ENCODE results near the gene MGAT3.

The MGAT3 gene

DNA sequence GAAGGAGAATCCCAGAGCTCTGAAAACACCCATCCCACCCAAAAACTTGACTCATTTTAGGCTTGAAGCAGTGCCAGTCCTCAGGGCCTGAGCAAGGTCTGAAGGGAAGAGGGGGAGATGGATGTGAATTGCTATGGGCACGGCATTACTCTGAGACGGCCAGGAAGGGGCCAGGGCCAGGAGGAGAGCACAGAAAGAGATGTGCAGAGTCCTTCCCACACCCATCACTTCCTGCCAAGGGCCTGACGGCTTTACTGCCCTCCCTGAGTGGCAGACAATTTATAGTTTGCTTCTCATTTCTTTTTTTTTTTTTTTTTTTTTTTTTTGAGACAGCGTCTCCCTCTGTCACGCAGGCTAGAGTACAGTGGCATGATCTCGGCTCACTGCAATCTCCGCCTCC, 34.7 kb upstream of the MGAT3 start:
- peaks cover 7% of the 10 kb centered on the region for H3K79me2 ChIP-seq (ENCODE audit: low read length)
- no peak for TF ChIP-seq EZH2phosphoT487 (IDR thresholded peaks at IDR 0.05; ENCODE audit: low read length)
- TF ChIP-seq, protein P1, sequence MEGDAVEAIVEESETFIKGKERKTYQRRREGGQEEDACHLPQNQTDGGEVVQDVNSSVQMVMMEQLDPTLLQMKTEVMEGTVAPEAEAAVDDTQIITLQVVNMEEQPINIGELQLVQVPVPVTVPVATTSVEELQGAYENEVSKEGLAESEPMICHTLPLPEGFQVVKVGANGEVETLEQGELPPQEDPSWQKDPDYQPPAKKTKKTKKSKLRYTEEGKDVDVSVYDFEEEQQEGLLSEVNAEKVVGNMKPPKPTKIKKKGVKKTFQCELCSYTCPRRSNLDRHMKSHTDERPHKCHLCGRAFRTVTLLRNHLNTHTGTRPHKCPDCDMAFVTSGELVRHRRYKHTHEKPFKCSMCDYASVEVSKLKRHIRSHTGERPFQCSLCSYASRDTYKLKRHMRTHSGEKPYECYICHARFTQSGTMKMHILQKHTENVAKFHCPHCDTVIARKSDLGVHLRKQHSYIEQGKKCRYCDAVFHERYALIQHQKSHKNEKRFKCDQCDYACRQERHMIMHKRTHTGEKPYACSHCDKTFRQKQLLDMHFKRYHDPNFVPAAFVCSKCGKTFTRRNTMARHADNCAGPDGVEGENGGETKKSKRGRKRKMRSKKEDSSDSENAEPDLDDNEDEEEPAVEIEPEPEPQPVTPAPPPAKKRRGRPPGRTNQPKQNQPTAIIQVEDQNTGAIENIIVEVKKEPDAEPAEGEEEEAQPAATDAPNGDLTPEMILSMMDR (IDR thresholded peaks at IDR 0.05; ENCODE audit: low read length) = no peak
- TF ChIP-seq EZH2 (optimal IDR thresholded peaks at IDR 0.05; ENCODE audit: low read depth, low read length) = no peak
- H2AFZ ChIP-seq (ENCODE audit: low read length) = no peak overlapping the region
- no peaks in the 10 kb centered on the region for H3K9me3 ChIP-seq (replicated peaks; ENCODE audit: insufficient read depth, low read length)
- H3K4me2 ChIP-seq (ENCODE audit: low read depth, low read length) = no peak overlapping the region
- peaks cover 15% of the 10 kb centered on the region; the same call in 1 of the 2 replicates for H3K36me3 ChIP-seq (replicated peaks; ENCODE audit: insufficient read depth, low read length)
- H3K27ac ChIP-seq (ENCODE audit: low read length) = no peak overlapping the region
- H3K4me1 ChIP-seq (ENCODE audit: low read length) = peaks cover 19% of the 10 kb centered on the region
- H3K4me3 ChIP-seq (ENCODE audit: low read length) = no peak overlapping the region
- no peak for DNase-seq
- H3K9me2 ChIP-seq (replicated peaks; ENCODE audit: insufficient read depth, low read length) = no peaks in the 10 kb centered on the region
- 0 out of 2 replicates have a peak, but pooled peaks cover 5% of the 10 kb centered on the region for H3F3A ChIP-seq (ENCODE audit: insufficient read depth, low read length)
- no peak overlapping the region for H3K9ac ChIP-seq (ENCODE audit: low read length)
- no peaks in the 10 kb centered on the region for H4K20me1 ChIP-seq (ENCODE audit: insufficient read depth, low read length)
- H3K27me3 ChIP-seq (replicated peaks; ENCODE audit: insufficient read depth, low read length) = no peaks in the 10 kb centered on the region

DNA sequence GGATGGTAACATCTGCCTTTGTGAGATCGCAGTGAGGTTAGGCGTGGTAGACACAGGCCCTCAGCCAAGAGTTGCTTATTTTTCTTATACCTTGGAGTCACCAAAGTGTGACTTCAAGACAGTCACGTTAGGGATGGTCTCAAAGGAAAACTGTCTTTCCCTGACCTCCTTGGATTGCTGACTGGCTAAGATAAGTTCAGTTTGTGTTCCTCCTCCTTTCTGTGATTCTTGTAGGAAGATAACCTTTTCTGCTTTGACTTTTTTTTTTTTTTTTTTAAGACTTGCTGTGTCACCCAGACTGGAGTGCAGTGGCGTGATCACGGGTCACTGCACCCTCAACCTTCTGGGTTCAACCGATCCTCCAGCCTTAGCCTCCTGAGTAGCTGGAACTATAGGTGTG, 34.1 kb upstream of the MGAT3 start:
- Histone ChIP-seq H3K9me3 (replicated peaks; ENCODE audit: insufficient read depth, low read length) (no peaks in the 10 kb centered on the region), H3K9me2 (replicated peaks; ENCODE audit: insufficient read depth, low read length) (no peaks in the 10 kb centered on the region), H3K79me2 (ENCODE audit: low read length) (peaks cover 7% of the 10 kb centered on the region), H3K27ac (ENCODE audit: low read length) (no peak overlapping the region), H3K36me3 (replicated peaks; ENCODE audit: insufficient read depth, low read length) (peaks cover 15% of the 10 kb centered on the region; the same call in 1 of the 2 replicates), H3K4me2 (ENCODE audit: low read depth, low read length) (no peak overlapping the region), H3K4me1 (ENCODE audit: low read length) (peaks cover 23% of the 10 kb centered on the region), H2AFZ (ENCODE audit: low read length) (no peak overlapping the region), H3K27me3 (replicated peaks; ENCODE audit: insufficient read depth, low read length) (no peaks in the 10 kb centered on the region), H3K4me3 (ENCODE audit: low read length) (no peak overlapping the region), H3K9ac (ENCODE audit: low read length) (no peak overlapping the region), H3F3A (ENCODE audit: insufficient read depth, low read length) (peaks cover 9% of the 10 kb centered on the region; the same call in 1 of the 2 replicates), H4K20me1 (ENCODE audit: insufficient read depth, low read length) (no peaks in the 10 kb centered on the region)
- DNase-seq = no peak
- TF ChIP-seq, protein P1 (IDR thresholded peaks at IDR 0.05; ENCODE audit: low read length) = no peak
- TF ChIP-seq EZH2 (optimal IDR thresholded peaks at IDR 0.05; ENCODE audit: low read depth, low read length) = no peak
- no peak for TF ChIP-seq EZH2phosphoT487 (IDR thresholded peaks at IDR 0.05; ENCODE audit: low read length)

DNA sequence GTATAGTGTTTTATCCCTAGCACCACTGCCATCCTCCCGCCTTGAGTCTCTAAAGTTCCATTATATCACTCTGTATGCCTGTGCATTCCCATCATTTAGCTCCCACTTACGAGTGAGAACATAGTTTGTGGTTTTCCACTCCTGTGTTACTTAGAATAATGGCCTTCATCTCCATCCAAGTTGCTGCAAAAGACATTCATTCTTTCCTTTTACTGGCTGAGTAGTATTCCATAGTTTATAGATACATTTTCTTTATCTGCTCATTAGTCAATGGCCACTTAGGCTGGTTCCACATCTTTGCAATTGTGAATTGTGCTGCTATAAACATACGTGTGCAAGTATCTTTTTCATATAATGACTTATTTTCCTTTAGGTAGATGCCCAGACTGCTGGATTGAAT, 32.8 kb upstream of the MGAT3 start:
- no peak overlapping the region for H3K27ac ChIP-seq (ENCODE audit: low read length)
- TF ChIP-seq EZH2phosphoT487 (IDR thresholded peaks at IDR 0.05; ENCODE audit: low read length) (no peak), EZH2 (optimal IDR thresholded peaks at IDR 0.05; ENCODE audit: low read depth, low read length) (no peak)
- TF ChIP-seq, protein P1 (IDR thresholded peaks at IDR 0.05; ENCODE audit: low read length) = no peak
- H3K9me2 ChIP-seq (replicated peaks; ENCODE audit: insufficient read depth, low read length) = no peaks in the 10 kb centered on the region
- no peak for DNase-seq
- no peak overlapping the region for H2AFZ ChIP-seq (ENCODE audit: low read length)
- no peaks in the 10 kb centered on the region for H3K27me3 ChIP-seq (replicated peaks; ENCODE audit: insufficient read depth, low read length)
- peaks cover 22% of the 10 kb centered on the region for H3F3A ChIP-seq (ENCODE audit: insufficient read depth, low read length)
- no peak overlapping the region for H3K4me2 ChIP-seq (ENCODE audit: low read depth, low read length)
- H3K9ac ChIP-seq (ENCODE audit: low read length) = no peak overlapping the region
- H3K4me1 ChIP-seq (ENCODE audit: low read length) = peaks cover 27% of the 10 kb centered on the region
- peaks cover 7% of the 10 kb centered on the region for H3K79me2 ChIP-seq (ENCODE audit: low read length)
- no peaks in the 10 kb centered on the region for H4K20me1 ChIP-seq (ENCODE audit: insufficient read depth, low read length)
- no peaks in the 10 kb centered on the region for H3K9me3 ChIP-seq (replicated peaks; ENCODE audit: insufficient read depth, low read length)
- H3K4me3 ChIP-seq (ENCODE audit: low read length) = no peak overlapping the region
- peaks cover 15% of the 10 kb centered on the region; the same call in 1 of the 2 replicates for H3K36me3 ChIP-seq (replicated peaks; ENCODE audit: insufficient read depth, low read length)

All from MM.1S (cell line).